K562 (cell line): ENCODE measurements around the gene NSMCE1. TPM values are rescaled to one million over a fixed set of nuclear protein-coding genes. Genes with fewer than 3 reads are reported as not detected.

Experiments
- ATAC-seq: fragments of 200-7000 bp; cut with Tn5 transposase; 3 replicates; pipeline ENCODE4 v1.9.1; 2020; ENCODE audit warnings: moderate library complexity
- BruUV-seq: library from RNA; stranded (reverse); fragments of 400-500 nt; replicated peaks from 2 replicates; lab custom pipeline; 2021; lab: Mats Ljungman, UMichigan
- CTCF ChIA-PET: fragments of 300-600 bp; formaldehyde crosslinking; extraction: SDS; loops from one replicate; lab custom pipeline; 2021; ENCODE audit warnings: low intra/inter-chr PET ratio; lab: Yijun Ruan, JAX
- POLR2A ChIA-PET: fragments of 300-600, 350-650 bp; sonication (Branson Sonifier 250); formaldehyde crosslinking; extraction: SDS; loops from one replicate; lab custom pipeline; 2021; ENCODE audit warnings: antibody characterized with exemption, inconsistent platforms; lab: Yijun Ruan, JAX
- DNase-seq, 4 experiments: peaks; one replicate each; pipeline versions ENCODE4 v3.0.0 to v3.0.0-alpha.2; 2011 to 2018; ENCODE audit warnings: low spot score in 3 of 4, mixed read lengths in 3 of 4; ENCODE audit errors: extremely low read depth in 1 of 4
- FAIRE-seq: peaks from 2 replicates; lab custom pipeline; 2011; peaks lifted over from hg19 to GRCh38; lab: Jason Lieb, UNC
- H2AFZ ChIP-seq: 2 replicates; pipeline ENCODE4 v1.6.0; 2011; ENCODE audit warnings: low read depth, low read length, control low read depth, inconsistent platforms
- H3K27ac ChIP-seq: fragments of 200-600 bp; 3 replicates; pipeline ENCODE4 v1.8.0; 2011; ENCODE audit warnings: low read depth, mild to moderate bottlenecking, control low read depth, inconsistent platforms, low read length, moderate library complexity, mixed read lengths; ENCODE audit errors: extremely low read depth
- H3K27me3 ChIP-seq, 2 experiments: fragments of 300-600 bp in 1 of 2; 2 replicates in 1 of 2; 3 replicates in 1 of 2; pipeline versions ENCODE4 v1.6.0 to v1.8.0; 2011; ENCODE audit warnings: inconsistent platforms in 2 of 2, low read length in 2 of 2, mild to moderate bottlenecking in 1 of 2, mixed read lengths in 1 of 2, moderate library complexity in 1 of 2; ENCODE audit not compliant: control insufficient read depth in 2 of 2, insufficient read depth in 2 of 2
- H3K36me3 ChIP-seq: fragments of 300-600 bp; 3 replicates; pipeline ENCODE4 v1.8.0; 2011; ENCODE audit warnings: mild to moderate bottlenecking, low read length, inconsistent platforms; ENCODE audit not compliant: control insufficient read depth, insufficient read depth
- H3K4me1 ChIP-seq, 2 experiments: fragments of 200-600 bp in 1 of 2; replicated peaks in 1 of 2; 2 replicates in 1 of 2; 3 replicates in 1 of 2; pipeline versions ENCODE4 v1.5.1 to v1.8.0; 2011; ENCODE audit warnings: inconsistent platforms in 2 of 2, low read length in 2 of 2, mild to moderate bottlenecking in 1 of 2, mixed read lengths in 1 of 2, moderate library complexity in 1 of 2; ENCODE audit not compliant: control insufficient read depth in 2 of 2, insufficient read depth in 2 of 2
- H3K4me2 ChIP-seq: 2 replicates; pipeline ENCODE4 v1.6.1; 2011; ENCODE audit warnings: low read length, control low read depth, inconsistent platforms, mixed read lengths; ENCODE audit not compliant: insufficient read depth
- H3K4me3 ChIP-seq: fragments of 200-600 bp; sonication (generic), shearing (Covaris generic); 2 replicates; pipeline ENCODE4 v1.5.1; 2016; ENCODE audit warnings: control low read depth, inconsistent platforms
- H3K79me2 ChIP-seq: fragments of 200-600 bp; 3 replicates; pipeline ENCODE4 v1.8.0; 2011; ENCODE audit warnings: low read length, inconsistent platforms; ENCODE audit not compliant: control insufficient read depth, insufficient read depth
- H3K9ac ChIP-seq, 2 experiments: 2 replicates each; pipeline versions ENCODE4 v1.6.0 to v1.6.1; 2011; ENCODE audit warnings: low read depth in 2 of 2, low read length in 2 of 2, control low read depth in 1 of 2, inconsistent platforms in 1 of 2, mild to moderate bottlenecking in 1 of 2, mixed read lengths in 1 of 2; ENCODE audit not compliant: insufficient read depth in 1 of 2
- H3K9me1 ChIP-seq: one replicate; pipeline ENCODE4 v1.6.0; 2011; ENCODE audit warnings: inconsistent platforms, mild to moderate bottlenecking, low read length, moderate library complexity; ENCODE audit not compliant: control insufficient read depth, insufficient read depth
- H3K9me3 ChIP-seq: replicated peaks from 2 replicates; pipeline ENCODE4 v1.5.1; 2011; ENCODE audit warnings: low read depth, low read length, inconsistent platforms; ENCODE audit not compliant: control insufficient read depth, insufficient read depth
- H4K20me1 ChIP-seq: replicated peaks from 2 replicates; pipeline ENCODE4 v1.6.1; 2011; ENCODE audit warnings: low read length, inconsistent platforms, mixed read lengths; ENCODE audit not compliant: control insufficient read depth, insufficient read depth
- E2F3 ChIP-seq: fragments of 250-450 bp; sonication (Bioruptor Pico); IDR thresholded peaks from 2 replicates; pipeline ENCODE4 v1.4.0; 2020; ENCODE audit warnings: mild to moderate bottlenecking
- NONO ChIP-seq, 2 experiments: fragments of 200-400 bp in 1 of 2; fragments of 450-650 bp in 1 of 2; formaldehyde crosslinking in 1 of 2; IDR thresholded peaks; 2 replicates each; pipeline ENCODE4 v1.6.1; 2017; ENCODE audit warnings: low read depth in 2 of 2, mild to moderate bottlenecking in 2 of 2, moderate library complexity in 2 of 2, low read length in 1 of 2
- POLR2A ChIP-seq: fragments of 450-650 bp; conservative IDR thresholded peaks from 2 replicates; pipeline ENCODE4 v1.6.1; 2016
- POLR2G ChIP-seq: fragments of 200-400 bp; formaldehyde crosslinking; IDR thresholded peaks from 2 replicates; pipeline ENCODE4 v1.6.1; 2017; ENCODE audit warnings: low read depth, mild to moderate bottlenecking, antibody characterized with exemption, low read length, moderate library complexity
- STAT5A ChIP-seq: IDR thresholded peaks from 2 replicates; pipeline ENCODE4 v1.6.1; 2012; ENCODE audit warnings: low read length, inconsistent platforms, borderline replicate concordance
- WGBS: fragments of 100-300 bp; shearing (Covaris generic); methylation state at CpG from one replicate; pipeline ENCODE4 v1.1.6; 2016; ENCODE audit warnings: low coverage, mixed read lengths; ENCODE audit not compliant: insufficient coverage; ENCODE audit errors: missing lambda C conversion rate; 5-methylcytosine and 5-hydroxymethylcytosine counted together
- in situ Hi-C: fragments of 300-500 bp; cut with MboI; formaldehyde crosslinking; loops from 4 replicates; pipeline ENCODE4 v1.15.0; 2018; ENCODE audit warnings: inconsistent platforms, mixed read lengths
- intact Hi-C: fragments of 100-400 bp; cut with micrococcal nuclease; formaldehyde crosslinking; loops from 2 replicates; pipeline ENCODE4 v1.14.2; 2022
- polyA plus RNA-seq, 8 experiments: library from polyadenylated mRNA; depleted of rRNA in 4 of 8; stranded (reverse) in 5 of 8; unstranded in 3 of 8; fragments of >200 nt; fragmentation: Nextera tagmentation in 2 of 8; fragmentation: Illumina TruSeq in 1 of 8; extraction: Ambion mirVana in 2 of 8; extraction: Trizol in 1 of 8; gene quantifications; 2 replicates each; pipeline versions ENCODE4 v1.2.1 to v1.2.3, GENCODE V29; 2011 to 2014; ENCODE audit warnings: inconsistent platforms in 1 of 8, missing spikeins in 1 of 8
- total RNA-seq, 7 experiments: library from RNA; depleted of rRNA in 6 of 7; stranded (reverse); fragments of >200 nt in 6 of 7; fragmentation: Illumina TruSeq in 2 of 7; extraction: Trizol in 2 of 7; gene quantifications; 2 replicates each; pipeline versions ENCODE4 v1.2.1 to v1.2.3, GENCODE V29; 2011 to 2021; ENCODE audit warnings: low replicate concordance in 1 of 7
- TF ChIP-seq, protein P1 (sequence below): fragments of 250-450 bp; sonication (Bioruptor Pico); IDR thresholded peaks from 2 replicates; pipeline ENCODE4 v1.8.0; 2022; ENCODE audit warnings: moderate library complexity, mild to moderate bottlenecking, inconsistent platforms
- TF ChIP-seq, protein P2 (sequence below): fragments of 250-450 bp; sonication (Bioruptor Pico); IDR thresholded peaks from 2 replicates; pipeline ENCODE4 v1.8.0; 2021; ENCODE audit warnings: moderate library complexity, mild to moderate bottlenecking, inconsistent platforms
- TF ChIP-seq, protein P3 (sequence below): sonication (generic); formaldehyde crosslinking; IDR thresholded peaks from 2 replicates; pipeline ENCODE4 v1.8.0; 2023; ENCODE audit warnings: mild to moderate bottlenecking, missing genetic modification reagents

Gene NSMCE1
- total and polyA plus RNA-seq, 9 of the 15 experiments (the other 6 are each of a cell fraction or from before 2014, with no cell fraction given): 52.1 to 163 (median 61.5) TPM

DNA sequence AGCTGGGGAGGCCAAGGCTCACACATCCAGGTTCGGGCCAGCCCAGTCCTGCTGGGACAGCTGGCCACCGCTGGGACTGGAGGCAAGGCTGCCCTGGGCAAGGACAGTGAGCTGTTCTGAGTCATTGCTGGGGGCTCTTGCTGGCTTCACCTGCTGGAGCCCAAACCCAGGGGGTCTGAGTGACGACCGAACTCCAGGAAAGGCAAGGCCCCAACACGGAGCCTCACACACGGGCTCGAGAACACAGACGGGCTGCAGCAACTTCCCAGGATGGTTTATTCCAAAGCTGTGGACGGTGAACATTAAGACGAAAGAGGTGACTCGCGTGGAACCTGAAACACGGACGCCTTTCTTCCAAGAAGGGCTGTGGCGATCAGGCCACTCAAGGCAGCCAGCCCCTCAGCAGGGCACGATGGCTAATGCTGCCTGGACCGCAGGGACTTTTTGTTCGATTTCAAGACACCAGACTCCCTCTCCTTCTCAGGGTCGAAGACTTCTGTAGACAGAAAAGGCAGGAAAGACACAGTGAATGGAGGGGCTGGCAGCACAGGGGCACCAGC lies 43.8 kb downstream of the NSMCE1 start:
- TF ChIP-seq E2F3: no peak
- peak; percentile 1; the same call in 1 of the 2 replicates for TF ChIP-seq POLR2G
- TF ChIP-seq NONO (IDR thresholded peaks at IDR 0.05; ENCODE audit: low read depth in 2 of 2, low read length in 1 of 2): no peak
- TF ChIP-seq, protein P1, sequence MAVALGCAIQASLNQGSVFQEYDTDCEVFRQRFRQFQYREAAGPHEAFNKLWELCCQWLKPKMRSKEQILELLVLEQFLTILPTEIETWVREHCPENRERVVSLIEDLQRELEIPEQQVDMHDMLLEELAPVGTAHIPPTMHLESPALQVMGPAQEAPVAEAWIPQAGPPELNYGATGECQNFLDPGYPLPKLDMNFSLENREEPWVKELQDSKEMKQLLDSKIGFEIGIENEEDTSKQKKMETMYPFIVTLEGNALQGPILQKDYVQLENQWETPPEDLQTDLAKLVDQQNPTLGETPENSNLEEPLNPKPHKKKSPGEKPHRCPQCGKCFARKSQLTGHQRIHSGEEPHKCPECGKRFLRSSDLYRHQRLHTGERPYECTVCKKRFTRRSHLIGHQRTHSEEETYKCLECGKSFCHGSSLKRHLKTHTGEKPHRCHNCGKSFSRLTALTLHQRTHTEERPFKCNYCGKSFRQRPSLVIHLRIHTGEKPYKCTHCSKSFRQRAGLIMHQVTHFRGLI: no peak
- TF ChIP-seq, protein P2, sequence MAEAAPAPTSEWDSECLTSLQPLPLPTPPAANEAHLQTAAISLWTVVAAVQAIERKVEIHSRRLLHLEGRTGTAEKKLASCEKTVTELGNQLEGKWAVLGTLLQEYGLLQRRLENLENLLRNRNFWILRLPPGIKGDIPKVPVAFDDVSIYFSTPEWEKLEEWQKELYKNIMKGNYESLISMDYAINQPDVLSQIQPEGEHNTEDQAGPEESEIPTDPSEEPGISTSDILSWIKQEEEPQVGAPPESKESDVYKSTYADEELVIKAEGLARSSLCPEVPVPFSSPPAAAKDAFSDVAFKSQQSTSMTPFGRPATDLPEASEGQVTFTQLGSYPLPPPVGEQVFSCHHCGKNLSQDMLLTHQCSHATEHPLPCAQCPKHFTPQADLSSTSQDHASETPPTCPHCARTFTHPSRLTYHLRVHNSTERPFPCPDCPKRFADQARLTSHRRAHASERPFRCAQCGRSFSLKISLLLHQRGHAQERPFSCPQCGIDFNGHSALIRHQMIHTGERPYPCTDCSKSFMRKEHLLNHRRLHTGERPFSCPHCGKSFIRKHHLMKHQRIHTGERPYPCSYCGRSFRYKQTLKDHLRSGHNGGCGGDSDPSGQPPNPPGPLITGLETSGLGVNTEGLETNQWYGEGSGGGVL (CRISPR knock-in tag): no peak
- TF ChIP-seq STAT5A: no peak
- TF ChIP-seq, protein P3, sequence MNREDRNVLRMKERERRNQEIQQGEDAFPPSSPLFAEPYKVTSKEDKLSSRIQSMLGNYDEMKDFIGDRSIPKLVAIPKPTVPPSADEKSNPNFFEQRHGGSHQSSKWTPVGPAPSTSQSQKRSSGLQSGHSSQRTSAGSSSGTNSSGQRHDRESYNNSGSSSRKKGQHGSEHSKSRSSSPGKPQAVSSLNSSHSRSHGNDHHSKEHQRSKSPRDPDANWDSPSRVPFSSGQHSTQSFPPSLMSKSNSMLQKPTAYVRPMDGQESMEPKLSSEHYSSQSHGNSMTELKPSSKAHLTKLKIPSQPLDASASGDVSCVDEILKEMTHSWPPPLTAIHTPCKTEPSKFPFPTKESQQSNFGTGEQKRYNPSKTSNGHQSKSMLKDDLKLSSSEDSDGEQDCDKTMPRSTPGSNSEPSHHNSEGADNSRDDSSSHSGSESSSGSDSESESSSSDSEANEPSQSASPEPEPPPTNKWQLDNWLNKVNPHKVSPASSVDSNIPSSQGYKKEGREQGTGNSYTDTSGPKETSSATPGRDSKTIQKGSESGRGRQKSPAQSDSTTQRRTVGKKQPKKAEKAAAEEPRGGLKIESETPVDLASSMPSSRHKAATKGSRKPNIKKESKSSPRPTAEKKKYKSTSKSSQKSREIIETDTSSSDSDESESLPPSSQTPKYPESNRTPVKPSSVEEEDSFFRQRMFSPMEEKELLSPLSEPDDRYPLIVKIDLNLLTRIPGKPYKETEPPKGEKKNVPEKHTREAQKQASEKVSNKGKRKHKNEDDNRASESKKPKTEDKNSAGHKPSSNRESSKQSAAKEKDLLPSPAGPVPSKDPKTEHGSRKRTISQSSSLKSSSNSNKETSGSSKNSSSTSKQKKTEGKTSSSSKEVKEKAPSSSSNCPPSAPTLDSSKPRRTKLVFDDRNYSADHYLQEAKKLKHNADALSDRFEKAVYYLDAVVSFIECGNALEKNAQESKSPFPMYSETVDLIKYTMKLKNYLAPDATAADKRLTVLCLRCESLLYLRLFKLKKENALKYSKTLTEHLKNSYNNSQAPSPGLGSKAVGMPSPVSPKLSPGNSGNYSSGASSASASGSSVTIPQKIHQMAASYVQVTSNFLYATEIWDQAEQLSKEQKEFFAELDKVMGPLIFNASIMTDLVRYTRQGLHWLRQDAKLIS (CRISPR knock-in tag): no peak
- no peak for TF ChIP-seq POLR2A
- TF ChIP-seq, all 486 proteins: peak for 1
- Histone ChIP-seq H3K9me1 (no peaks in the 10 kb centered on the region), H2AFZ (no peak overlapping the region), H4K20me1 (no peaks in the 10 kb centered on the region), H3K9me3 (no peaks in the 10 kb centered on the region), H3K4me3 (no peak overlapping the region), H3K27me3 (no peaks in the 10 kb centered on the region), H3K79me2 (no peaks in the 10 kb centered on the region), H3K4me1 (peaks cover 0 to 29% of the 10 kb centered on the region in 2 experiments; a peak in 3 of 5 replicates), H3K9ac (0 out of 4 replicates have a peak overlapping the region, but pooled peaks of 1 of the 2 experiments have one; percentile 4), H3K36me3 (peaks cover 3% of the 10 kb centered on the region; the same call in 1 of the 3 replicates), H3K4me2 (no peak overlapping the region), H3K27ac (no peak overlapping the region)
- 63% methylated on average over 15 of the region's 19 CpGs for WGBS
- in situ Hi-C loops (no loop called here), intact Hi-C loops (loop anchor here (5.0 kb wide), 1 partner anchor 43 kb away; no protein-coding TSS in a partner anchor)
- FAIRE-seq (no peak), DNase-seq (no peak), ATAC-seq (no peak)
- no TSS peak for BruUV-seq
- POLR2A ChIA-PET: interaction anchor here (0.8 to 2.4 kb wide), 8 partner anchors 10 to 1968 kb away, joined by 3 to 8 read pairs (median 4); no protein-coding TSS in a partner anchor
- CTCF ChIA-PET: no interaction called here
